Measurements from ENCODE around the gene ABAT.

GRCh38 chr16:8785408-8785807 lies 111.0 kb downstream of the ABAT start:
- TF ChIP-seq CTCF (IDR thresholded peaks at IDR 0.05; ENCODE audit: low read length) (no peak), EZH2 (optimal IDR thresholded peaks at IDR 0.05; ENCODE audit: low read depth, low read length) (no peak), EZH2phosphoT487 (IDR thresholded peaks at IDR 0.05; ENCODE audit: low read length) (no peak)
